HCT116 (cell line): ENCODE measurements around the gene DNM3.

ENCODE experiments used
- POLR2A ChIP-seq: IDR thresholded peaks from 2 replicates; pipeline ENCODE4 v1.7.0; 2011; ENCODE audit warnings: borderline replicate concordance; ENCODE audit not compliant: insufficient read depth, insufficient read length; ENCODE audit errors: extremely low read depth
- RAD21 ChIP-seq: IDR thresholded peaks from 2 replicates; pipeline ENCODE4 v1.6.1; 2012; ENCODE audit warnings: low read depth, mild to moderate bottlenecking

- TF ChIP-seq POLR2A = no peak
- TF ChIP-seq RAD21 = no peak
These were observed 27.8 kb downstream of the DNM3 start for GRCh38 chr1:171869097-171869496.
